H1 (cell line): ENCODE results near the gene NECAP2. TPM values are rescaled to one million over a fixed set of nuclear protein-coding genes. Genes with fewer than 3 reads are reported as not detected.

Experiments used
- CTCF ChIA-PET: fragments of 300-600 bp; sonication (Branson Sonifier 250); formaldehyde crosslinking; loops from one replicate; lab custom pipeline; 2021; ENCODE audit not compliant: partially characterized antibody; lab: Charles Lee
- POLR2A ChIA-PET: fragments of 300-600 bp; sonication (Branson Sonifier 250); formaldehyde crosslinking; loops from one replicate; lab custom pipeline; 2021; ENCODE audit warnings: inconsistent platforms; ENCODE audit not compliant: partially characterized antibody; lab: Charles Lee
- DNase-seq, 2 experiments: peaks; one replicate each; pipeline versions ENCODE4 v3.0.0 to v3.0.0-alpha.2; 2010 to 2022; ENCODE audit warnings: low spot score in 2 of 2, low read depth in 1 of 2, mixed read lengths in 1 of 2
- FAIRE-seq: peaks from 2 replicates; lab custom pipeline; 2011; peaks lifted over from hg19 to GRCh38; lab: Jason Lieb, UNC
- H2AFZ ChIP-seq: 2 replicates; pipeline ENCODE4 v1.8.1; 2012; ENCODE audit warnings: low read length, inconsistent platforms
- H2AK5ac ChIP-seq: 2 replicates; pipeline ENCODE4 v1.6.1; 2013; ENCODE audit warnings: low read depth, low read length
- H2BK120ac ChIP-seq: replicated peaks from 2 replicates; pipeline ENCODE3; 2013; ENCODE audit warnings: low read depth, low read length, inconsistent platforms
- H2BK12ac ChIP-seq: 2 replicates; pipeline ENCODE4 v1.6.1; 2013; ENCODE audit warnings: low read depth, low read length
- H2BK15ac ChIP-seq: 2 replicates; pipeline ENCODE4 v1.6.1; 2013; ENCODE audit warnings: low read length
- H2BK20ac ChIP-seq: 2 replicates; pipeline ENCODE4 v1.6.1; 2013; ENCODE audit warnings: low read length
- H2BK5ac ChIP-seq: 2 replicates; pipeline ENCODE4 v1.6.1; 2013; ENCODE audit warnings: low read depth, low read length
- H3K14ac ChIP-seq: 2 replicates; pipeline ENCODE4 v1.6.1; 2013; ENCODE audit warnings: inconsistent platforms; ENCODE audit not compliant: insufficient read length
- H3K18ac ChIP-seq: 2 replicates; pipeline ENCODE4 v1.6.1; 2013; ENCODE audit warnings: low read length; ENCODE audit errors: extremely low read depth
- H3K23ac ChIP-seq: 2 replicates; pipeline ENCODE4 v1.6.1; 2013; ENCODE audit warnings: inconsistent platforms; ENCODE audit not compliant: insufficient read length
- H3K23me2 ChIP-seq: 2 replicates; pipeline ENCODE4 v1.6.1; 2013; ENCODE audit warnings: low read depth, low read length
- H3K27ac ChIP-seq: 2 replicates; pipeline ENCODE4 v1.6.1; 2011; ENCODE audit warnings: low read depth, low read length, inconsistent platforms
- H3K27me3 ChIP-seq, 4 experiments: replicated peaks in 1 of 4; 1 replicate in 1 of 4; 2 replicates in 3 of 4; pipeline versions ENCODE4 v1.6.1 to v1.8.1; 2011 to 2013; ENCODE audit warnings: low read length in 3 of 4, mild to moderate bottlenecking in 3 of 4, inconsistent platforms in 2 of 4, mixed read lengths in 2 of 4, moderate library complexity in 1 of 4; ENCODE audit not compliant: control insufficient read depth in 3 of 4, insufficient read depth in 3 of 4; ENCODE audit errors: extremely low read depth in 1 of 4
- H3K36me3 ChIP-seq, 4 experiments: 2 replicates each; pipeline versions ENCODE4 v1.6.1 to v1.8.1; 2011 to 2013; ENCODE audit warnings: mild to moderate bottlenecking in 4 of 4, low read length in 3 of 4, moderate library complexity in 2 of 4, control low read depth in 1 of 4, inconsistent platforms in 1 of 4; ENCODE audit not compliant: insufficient read depth in 4 of 4, control insufficient read depth in 2 of 4
- H3K4ac ChIP-seq: replicated peaks from 2 replicates; pipeline ENCODE3; 2013; ENCODE audit warnings: low read length, low read depth, mixed read lengths, inconsistent platforms; ENCODE audit not compliant: insufficient read length
- H3K4me1 ChIP-seq, 4 experiments: replicated peaks in 1 of 4; 1 replicate in 1 of 4; 2 replicates in 3 of 4; pipeline versions ENCODE4 v1.6.1 to v1.8.1; 2011 to 2013; ENCODE audit warnings: low read length in 3 of 4, inconsistent platforms in 2 of 4, mixed read lengths in 1 of 4; ENCODE audit not compliant: insufficient read depth in 4 of 4, control insufficient read depth in 3 of 4
- H3K4me2 ChIP-seq, 2 experiments: 2 replicates each; pipeline versions ENCODE4 v1.6.1 to v1.8.1; 2011 to 2013; ENCODE audit warnings: low read depth in 2 of 2, low read length in 2 of 2, control low read depth in 1 of 2, inconsistent platforms in 1 of 2, mild to moderate bottlenecking in 1 of 2; ENCODE audit not compliant: insufficient read depth in 1 of 2
- H3K4me3 ChIP-seq, 4 experiments: fragments of 200-600, 300-600 bp in 1 of 4; sonication (generic), shearing (Covaris generic), sonication (Bioruptor Twin) in 1 of 4; 2 replicates each; pipeline versions ENCODE4 v1.5.1 to v1.8.1; 2011 to 2016; ENCODE audit warnings: low read length in 4 of 4, low read depth in 3 of 4, control low read depth in 2 of 4, inconsistent platforms in 2 of 4, mild to moderate bottlenecking in 2 of 4, mixed read lengths in 1 of 4, moderate library complexity in 1 of 4; ENCODE audit not compliant: insufficient read depth in 2 of 4; ENCODE audit errors: extremely low read depth in 1 of 4
- H3K56ac ChIP-seq: replicated peaks from 2 replicates; pipeline ENCODE3; 2013; ENCODE audit warnings: low read depth, mild to moderate bottlenecking, mixed read lengths, low read length, inconsistent platforms; ENCODE audit not compliant: insufficient read length
- H3K79me1 ChIP-seq: 2 replicates; pipeline ENCODE4 v1.6.1; 2013; ENCODE audit warnings: low read depth, low read length, control low read depth
- H3K79me2 ChIP-seq, 2 experiments: 2 replicates each; pipeline versions ENCODE4 v1.6.1 to v1.8.1; 2012 to 2013; ENCODE audit warnings: low read length in 2 of 2, mild to moderate bottlenecking in 2 of 2, inconsistent platforms in 1 of 2; ENCODE audit not compliant: insufficient read depth in 2 of 2, control insufficient read depth in 1 of 2
- H3K9ac ChIP-seq, 4 experiments: replicated peaks in 1 of 4; 1 replicate in 1 of 4; 2 replicates in 3 of 4; pipeline versions ENCODE4 v1.6.1 to v1.8.1; 2011 to 2013; ENCODE audit warnings: low read depth in 3 of 4, low read length in 3 of 4, control low read depth in 2 of 4, mild to moderate bottlenecking in 2 of 4, moderate library complexity in 2 of 4, inconsistent platforms in 1 of 4; ENCODE audit errors: extremely low read depth in 1 of 4
- H3K9me3 ChIP-seq, 2 experiments: 2 replicates each; pipeline versions ENCODE4 v1.6.1 to v1.8.1; 2012 to 2013; ENCODE audit warnings: mild to moderate bottlenecking in 2 of 2, moderate library complexity in 2 of 2, control low read depth in 1 of 2, inconsistent platforms in 1 of 2, low read depth in 1 of 2, low read length in 1 of 2, mixed read lengths in 1 of 2; ENCODE audit not compliant: insufficient read depth in 2 of 2
- H4K20me1 ChIP-seq, 2 experiments: replicated peaks in 1 of 2; 2 replicates each; pipeline versions ENCODE3 to v1.8.1; 2011 to 2013; ENCODE audit warnings: inconsistent platforms in 2 of 2, low read length in 2 of 2, mild to moderate bottlenecking in 1 of 2; ENCODE audit not compliant: insufficient read depth in 2 of 2, control insufficient read depth in 1 of 2
- H4K5ac ChIP-seq: 2 replicates; pipeline ENCODE4 v1.6.1; 2013; ENCODE audit warnings: low read length, low read depth, mixed read lengths, inconsistent platforms; ENCODE audit not compliant: insufficient read length
- H4K8ac ChIP-seq: 2 replicates; pipeline ENCODE4 v1.8.0; 2013; ENCODE audit warnings: mild to moderate bottlenecking, moderate library complexity, low read length, inconsistent platforms; ENCODE audit not compliant: insufficient read depth; ENCODE audit errors: extremely low read depth
- H4K91ac ChIP-seq: replicated peaks from 2 replicates; pipeline ENCODE3; 2013; ENCODE audit warnings: low read length, mixed read lengths, inconsistent platforms; ENCODE audit not compliant: insufficient read length
- BCL11A ChIP-seq, 2 experiments: IDR thresholded peaks; one replicate each; pipeline ENCODE4 v1.6.1; 2011; ENCODE audit warnings: low read depth in 2 of 2, low read length in 2 of 2, mild to moderate bottlenecking in 2 of 2
- CREB1 ChIP-seq: IDR thresholded peaks from 2 replicates; pipeline ENCODE4 v1.6.1; 2012; ENCODE audit warnings: inconsistent platforms
- EP300 ChIP-seq, 2 experiments: IDR thresholded peaks; 1 replicate in 1 of 2; 2 replicates in 1 of 2; pipeline ENCODE4 v1.6.1; 2011 to 2012; ENCODE audit warnings: low read depth in 2 of 2, low read length in 2 of 2, mild to moderate bottlenecking in 2 of 2, borderline replicate concordance in 1 of 2, inconsistent platforms in 1 of 2, moderate library complexity in 1 of 2
- JUN ChIP-seq: IDR thresholded peaks from 2 replicates; pipeline ENCODE4 v1.6.1; 2011; ENCODE audit warnings: low read depth, mild to moderate bottlenecking, improper control_type of control experiment, low read length
- MAFK ChIP-seq: IDR thresholded peaks from 2 replicates; pipeline ENCODE4 v1.6.1; 2012; ENCODE audit warnings: low read depth, mild to moderate bottlenecking, improper control_type of control experiment, low read length
- NRF1 ChIP-seq: IDR thresholded peaks from 2 replicates; pipeline ENCODE4 v1.6.1; 2011; ENCODE audit warnings: mild to moderate bottlenecking, low read depth, low read length, improper control_type of control experiment
- PHF8 ChIP-seq: fragments of 200-600 bp; sonication (generic); conservative IDR thresholded peaks from 2 replicates; pipeline ENCODE4 v1.7.1; 2012; ENCODE audit warnings: low read depth, mild to moderate bottlenecking, inconsistent platforms, low read length, moderate library complexity
- POLR2A ChIP-seq, 2 experiments: IDR thresholded peaks; 1 replicate in 1 of 2; 2 replicates in 1 of 2; pipeline ENCODE4 v1.6.1; 2011; ENCODE audit warnings: low read depth in 2 of 2, low read length in 2 of 2, mild to moderate bottlenecking in 2 of 2; ENCODE audit errors: control extremely low read depth in 1 of 2
- RFX5 ChIP-seq: IDR thresholded peaks from 2 replicates; pipeline ENCODE4 v1.6.1; 2011; ENCODE audit warnings: low read depth, low read length, improper control_type of control experiment, borderline replicate concordance
- SIN3A ChIP-seq, 2 experiments: IDR thresholded peaks in 1 of 2; conservative IDR thresholded peaks in 1 of 2; 2 replicates each; pipeline ENCODE4 v1.6.1; 2011 to 2012; ENCODE audit warnings: low read length in 2 of 2, improper control_type of control experiment in 1 of 2, low read depth in 1 of 2, mild to moderate bottlenecking in 1 of 2
- SUZ12 ChIP-seq: fragments of 200-600 bp; sonication (generic); IDR thresholded peaks from 2 replicates; pipeline ENCODE4 v1.6.1; 2012; ENCODE audit warnings: mild to moderate bottlenecking, inconsistent platforms, low read length, moderate library complexity, mixed read lengths
- WGBS, 2 experiments: shearing (Covaris generic) in 1 of 2; methylation state at CpG; one replicate each; pipeline versions ENCODE4 v1.1.6 to v1.1.7; 2013 to 2015; ENCODE audit warnings: low lambda C conversion rate in 2 of 2, mixed read lengths in 2 of 2, inconsistent platforms in 1 of 2, low coverage in 1 of 2, missing lambda C conversion rate in 1 of 2; ENCODE audit not compliant: insufficient replicate concordance in 2 of 2, insufficient coverage in 1 of 2, insufficient read length in 1 of 2; ENCODE audit errors: extremely low coverage in 1 of 2, missing lambda C conversion rate in 1 of 2; 5-methylcytosine and 5-hydroxymethylcytosine counted together
- polyA plus RNA-seq, 7 experiments: library from polyadenylated mRNA; depleted of rRNA in 3 of 7; stranded (reverse) in 5 of 7; unstranded in 2 of 7; fragments of >200 nt in 5 of 7; fragments of 200-250 nt in 2 of 7; gene quantifications; 1 replicate in 5 of 7; 2 replicates in 1 of 7; 4 replicates in 1 of 7; pipeline versions ENCODE4 v1.2.1 to v1.2.3, GENCODE V29; 2011 to 2013; ENCODE audit warnings: missing spikeins in 2 of 7, mixed read lengths in 2 of 7
- total RNA-seq: library from RNA; stranded (reverse); fragmentation: NEBNext Ultra II Directional; extraction: Animal tissue kit (Norgen Biotek cat#: 25700); gene quantifications from 2 replicates; pipeline ENCODE4 v1.2.1, GENCODE V29; 2021
- TF ChIP-seq, protein P1 (sequence below): IDR thresholded peaks from 2 replicates; pipeline ENCODE4 v1.6.1; 2012; ENCODE audit warnings: inconsistent platforms

Gene NECAP2
- total and polyA plus RNA-seq, 2 of the 8 experiments (the other 6 are each of a cell fraction or from before 2014, with no cell fraction given), result 24.4 to 29.7 TPM

DNA sequence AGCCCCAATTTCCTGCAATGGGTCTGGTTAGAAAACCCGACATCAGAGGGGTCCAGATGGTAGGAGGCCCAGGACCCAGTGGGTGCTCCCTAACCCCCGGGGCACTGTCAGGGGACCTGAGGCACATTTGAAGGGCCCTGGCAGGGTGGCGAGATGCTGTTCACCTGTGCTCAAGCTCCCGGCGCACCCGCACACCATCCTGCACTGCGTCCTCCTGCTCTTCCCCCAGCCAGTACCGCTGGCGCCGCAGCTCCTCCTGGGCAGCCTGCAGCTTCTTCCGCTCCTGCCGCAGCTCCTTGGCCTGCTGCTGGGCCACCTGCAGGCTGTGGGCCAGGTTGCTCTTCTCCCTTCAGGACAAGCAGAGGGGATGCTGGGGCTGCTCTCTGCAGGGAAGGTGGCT is 37.6 kb downstream of the NECAP2 start:
- Histone ChIP-seq H2BK12ac (no peak overlapping the region), H2BK5ac (no peak overlapping the region), H2AFZ (no peak overlapping the region), H3K23me2 (no peaks in the 10 kb centered on the region), H3K9me3 (no peaks in the 10 kb centered on the region), H3K14ac (no peak overlapping the region), H2BK120ac (no peak overlapping the region), H3K56ac (no peak overlapping the region), H3K9ac (no peak overlapping the region), H3K23ac (no peak overlapping the region), H3K18ac (no peak overlapping the region), H4K91ac (no peak overlapping the region), H3K27ac (no peak overlapping the region), H2BK20ac (no peak overlapping the region), H3K27me3 (no peaks in the 10 kb centered on the region), H3K4ac (no peak overlapping the region), H2BK15ac (no peak overlapping the region), H3K36me3 (peaks cover 3 to 22% (median 11%) of the 10 kb centered on the region in 4 experiments; a peak in 6 of 8 replicates), H3K79me1 (no peaks in the 10 kb centered on the region), H3K79me2 (no peaks in the 10 kb centered on the region), H3K4me1 (no peaks in the 10 kb centered on the region), H4K8ac (no peak overlapping the region), H3K4me2 (no peak overlapping the region), H4K20me1 (no peaks in the 10 kb centered on the region), H3K4me3 (no peak overlapping the region), H4K5ac (no peak overlapping the region), H2AK5ac (no peak overlapping the region)
- ChIA-PET POLR2A (interaction anchor here (0.6 to 1.7 kb wide), 2 partner anchors 10 to 100 kb away, joined by 3 to 4 read pairs; no protein-coding TSS in a partner anchor), CTCF (interaction anchor here (0.6 to 3.2 kb wide), 2 partner anchors 13 to 1642 kb away, joined by 5 to 9 read pairs; no protein-coding TSS in a partner anchor)
- WGBS, 2 experiments, result 92% methylated on average over 12 of the region's 12 CpGs; no CpG with 5 or more reads in 1 of the 2 experiments
- DNase-seq, result no peak
- FAIRE-seq, result no peak
- no peak for TF ChIP-seq PHF8
- no peak for TF ChIP-seq NRF1
- TF ChIP-seq CREB1, result no peak
- no peak for TF ChIP-seq POLR2A (IDR thresholded peaks at IDR 0.05; ENCODE audit: control extremely low read depth in 1 of 2, low read depth in 2 of 2, low read length in 2 of 2)
- no peak for TF ChIP-seq MAFK
- TF ChIP-seq SUZ12, result no peak
- no peak for TF ChIP-seq RFX5
- TF ChIP-seq, protein P1, sequence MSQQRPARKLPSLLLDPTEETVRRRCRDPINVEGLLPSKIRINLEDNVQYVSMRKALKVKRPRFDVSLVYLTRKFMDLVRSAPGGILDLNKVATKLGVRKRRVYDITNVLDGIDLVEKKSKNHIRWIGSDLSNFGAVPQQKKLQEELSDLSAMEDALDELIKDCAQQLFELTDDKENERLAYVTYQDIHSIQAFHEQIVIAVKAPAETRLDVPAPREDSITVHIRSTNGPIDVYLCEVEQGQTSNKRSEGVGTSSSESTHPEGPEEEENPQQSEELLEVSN, result no peak
- TF ChIP-seq BCL11A (IDR thresholded peaks at IDR 0.05; ENCODE audit: low read depth in 2 of 2, low read length in 2 of 2), result no peak
- TF ChIP-seq EP300 (IDR thresholded peaks at IDR 0.05; ENCODE audit: borderline replicate concordance in 1 of 2, low read depth in 2 of 2, low read length in 2 of 2), result no peak
- no peak for TF ChIP-seq SIN3A (conservative IDR thresholded peaks at IDR 0.05 in 1 of 2, IDR thresholded peaks at IDR 0.05 in 1 of 2; ENCODE audit: low read depth in 1 of 2, low read length in 2 of 2)
- TF ChIP-seq JUN, result no peak
